ENCODE results near the gene P4HB.

Gene P4HB

GRCh38 chr17:81824595-81824994 lies 35.7 kb downstream of the P4HB start:
- no peak for DNase-seq

GRCh38 chr17:81823820-81824550 lies 36.4 kb downstream of the P4HB start:
- DNase-seq: no peak

GRCh38 chr17:81822996-81823819 lies 37.1 kb downstream of the P4HB start:
- no peak for DNase-seq

- no peak for DNase-seq
These were observed 38.1 kb downstream of the P4HB start for GRCh38 chr17:81822312-81822637.

GRCh38 chr17:81821603-81822311 lies 38.6 kb downstream of the P4HB start:
- peak; percentile 23 for DNase-seq

GRCh38 chr17:81821147-81821546 lies 39.2 kb downstream of the P4HB start:
- DNase-seq: no peak

- no peak for DNase-seq
These were observed 40.6 kb downstream of the P4HB start for GRCh38 chr17:81819708-81820107.

- no peak for DNase-seq
These were observed 42.6 kb downstream of the P4HB start for GRCh38 chr17:81817758-81818147.

GRCh38 chr17:81815646-81815986 lies 44.7 kb downstream of the P4HB start:
- no peak for DNase-seq

- DNase-seq: no peak
These were observed 45.3 kb downstream of the P4HB start for GRCh38 chr17:81814748-81815645.

GRCh38 chr17:81813861-81814683 lies 46.3 kb downstream of the P4HB start:
- DNase-seq: no peak

- no peak for DNase-seq
These were observed 47.0 kb downstream of the P4HB start for GRCh38 chr17:81813371-81813684.

GRCh38 chr17:81812571-81813370 lies 47.6 kb downstream of the P4HB start:
- DNase-seq: no peak

GRCh38 chr17:81811705-81812570 lies 48.4 kb downstream of the P4HB start:
- no peak for DNase-seq

GRCh38 chr17:81810892-81811704 lies 49.2 kb downstream of the P4HB start:
- no peak for DNase-seq

- no peak for DNase-seq
These were observed 49.9 kb downstream of the P4HB start for GRCh38 chr17:81810476-81810875.

- DNase-seq: no peak
These were observed 50.8 kb downstream of the P4HB start for GRCh38 chr17:81809556-81809998.

GRCh38 chr17:81808778-81809555 lies 51.4 kb downstream of the P4HB start:
- no peak for DNase-seq

Measured in fibroblast of upper back skin (primary cell).